Measurements from ENCODE around the gene TNFRSF19. TPM values are rescaled to one million over a fixed set of nuclear protein-coding genes. Genes with fewer than 3 reads are reported as not detected.

The TNFRSF19 gene
- total RNA-seq, 4 donors from 2014 or later: 2.0 to 74.2 (median 4.2) TPM

DNA sequence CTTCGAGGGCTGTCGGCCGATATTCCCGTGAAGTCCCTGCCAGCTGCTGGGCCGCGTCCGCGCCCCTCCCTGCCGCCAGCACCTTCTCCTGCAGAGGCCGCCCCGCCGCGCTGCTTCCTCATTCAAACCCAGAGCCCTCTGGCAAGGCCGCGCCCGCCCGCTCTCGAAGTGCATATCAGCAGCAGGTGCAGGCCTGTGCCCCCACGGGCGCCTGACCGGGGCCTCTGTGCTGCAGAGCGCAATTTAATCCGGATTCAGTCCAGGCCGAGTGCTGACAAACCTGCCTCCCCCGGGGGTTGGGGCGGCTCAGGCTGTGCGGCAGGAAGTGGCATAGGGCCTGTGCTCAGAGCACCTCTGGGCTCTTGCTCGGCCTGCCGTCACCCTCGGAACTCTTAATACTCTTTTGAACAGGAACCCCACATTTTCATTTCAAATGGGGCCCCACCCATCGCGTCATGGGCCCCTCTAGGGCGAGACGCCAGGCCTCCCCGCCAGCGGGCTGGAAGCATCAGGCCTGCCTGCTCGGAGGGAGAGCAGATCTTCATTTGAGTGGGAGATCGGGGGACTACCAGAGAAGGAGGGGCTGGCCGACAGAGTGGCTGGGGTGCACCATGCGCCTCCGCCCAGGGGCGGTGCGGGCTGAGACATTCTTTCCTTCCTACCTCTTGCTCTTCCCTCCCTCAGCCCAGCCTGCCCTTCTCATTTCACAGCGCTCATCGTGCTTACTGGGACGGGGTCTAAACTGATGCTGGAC lies 125.7 kb downstream of the TNFRSF19 start:
- Histone ChIP-seq H3K4me1 (no peaks in the 10 kb centered on the region), H3K27ac (no peak overlapping the region), H3K9me3 (no peaks in the 10 kb centered on the region), H3K27me3 (no peaks in the 10 kb centered on the region), H3K4me3 (no peak overlapping the region), H3K36me3 (no peaks in the 10 kb centered on the region)
- DNase-seq: no peak
- no peak for TF ChIP-seq POLR2A (IDR thresholded peaks at IDR 0.05)
- intact Hi-C loops (cut with DNase I; ENCODE audit: low total_unique reads): no loop called here

- TF ChIP-seq, protein P1, sequence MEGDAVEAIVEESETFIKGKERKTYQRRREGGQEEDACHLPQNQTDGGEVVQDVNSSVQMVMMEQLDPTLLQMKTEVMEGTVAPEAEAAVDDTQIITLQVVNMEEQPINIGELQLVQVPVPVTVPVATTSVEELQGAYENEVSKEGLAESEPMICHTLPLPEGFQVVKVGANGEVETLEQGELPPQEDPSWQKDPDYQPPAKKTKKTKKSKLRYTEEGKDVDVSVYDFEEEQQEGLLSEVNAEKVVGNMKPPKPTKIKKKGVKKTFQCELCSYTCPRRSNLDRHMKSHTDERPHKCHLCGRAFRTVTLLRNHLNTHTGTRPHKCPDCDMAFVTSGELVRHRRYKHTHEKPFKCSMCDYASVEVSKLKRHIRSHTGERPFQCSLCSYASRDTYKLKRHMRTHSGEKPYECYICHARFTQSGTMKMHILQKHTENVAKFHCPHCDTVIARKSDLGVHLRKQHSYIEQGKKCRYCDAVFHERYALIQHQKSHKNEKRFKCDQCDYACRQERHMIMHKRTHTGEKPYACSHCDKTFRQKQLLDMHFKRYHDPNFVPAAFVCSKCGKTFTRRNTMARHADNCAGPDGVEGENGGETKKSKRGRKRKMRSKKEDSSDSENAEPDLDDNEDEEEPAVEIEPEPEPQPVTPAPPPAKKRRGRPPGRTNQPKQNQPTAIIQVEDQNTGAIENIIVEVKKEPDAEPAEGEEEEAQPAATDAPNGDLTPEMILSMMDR (IDR thresholded peaks at IDR 0.05): no peak
- no peak for TF ChIP-seq POLR2A (IDR thresholded peaks at IDR 0.05)
- Histone ChIP-seq H3K27ac (no peak overlapping the region), H3K9me3 (no peaks in the 10 kb centered on the region), H3K4me3 (no peak overlapping the region), H3K36me3 (no peaks in the 10 kb centered on the region), H3K4me1 (no peaks in the 10 kb centered on the region), H3K27me3 (no peaks in the 10 kb centered on the region)
- intact Hi-C loops (cut with DNase I; ENCODE audit: low total_unique reads): no loop called here
- DNase-seq: no peak
Measured at GRCh38 chr13:23696610-23697009, 126.4 kb downstream of the TNFRSF19 start.

DNA sequence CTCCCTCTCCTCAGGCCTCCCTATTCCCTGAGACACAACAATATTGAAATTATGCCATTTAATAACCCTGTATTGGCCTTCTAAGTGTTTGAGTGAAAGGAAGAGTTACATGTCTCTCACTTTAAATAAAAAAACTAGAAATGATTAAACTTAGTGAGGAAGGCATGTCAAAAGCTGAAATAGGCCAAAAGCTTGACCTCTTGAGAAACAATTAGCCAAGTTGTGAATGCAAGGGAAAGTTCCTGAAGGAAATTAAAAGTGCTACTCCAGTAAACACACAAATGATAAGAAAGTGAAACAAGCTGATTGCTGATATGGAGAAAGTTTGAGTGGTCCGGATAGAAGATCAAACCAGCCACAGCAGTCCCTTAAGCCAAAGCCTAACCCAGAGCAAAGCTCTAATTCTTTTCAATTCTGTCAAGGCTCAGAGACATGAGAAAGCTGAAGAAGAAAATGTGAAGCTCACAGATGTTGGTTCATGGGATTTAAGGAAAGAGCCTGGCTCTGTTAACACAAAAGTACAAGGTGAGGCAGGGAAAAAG lies 127.6 kb downstream of the TNFRSF19 start:
- TF ChIP-seq, protein P1 (IDR thresholded peaks at IDR 0.05): no peak
- TF ChIP-seq POLR2A (IDR thresholded peaks at IDR 0.05): no peak
- H3K36me3 ChIP-seq: no peaks in the 10 kb centered on the region

DNA sequence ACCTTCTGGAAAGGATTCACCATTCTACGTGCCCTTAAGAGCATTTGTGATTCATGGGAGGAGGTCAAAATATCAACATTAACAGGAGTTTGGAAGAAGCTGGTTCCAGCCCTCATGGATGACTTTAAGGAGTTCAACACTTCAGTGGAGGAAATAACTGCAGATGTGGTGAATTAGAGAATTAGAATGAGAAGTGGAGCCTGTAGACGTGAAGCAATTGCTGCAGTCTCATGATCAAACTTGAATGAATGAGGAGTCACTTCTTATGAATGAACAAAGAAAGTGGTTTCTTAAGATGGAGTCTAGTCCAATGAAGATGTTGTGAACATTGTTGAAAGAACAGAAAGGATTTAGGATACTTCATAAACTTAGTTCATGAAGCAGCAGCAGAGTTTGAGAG lies 129.1 kb downstream of the TNFRSF19 start:
- no peak for DNase-seq
- Histone ChIP-seq H3K4me1 (no peaks in the 10 kb centered on the region), H3K36me3 (no peaks in the 10 kb centered on the region), H3K27ac (no peak overlapping the region), H3K27me3 (no peaks in the 10 kb centered on the region), H3K4me3 (no peak overlapping the region), H3K9me3 (no peaks in the 10 kb centered on the region)
- intact Hi-C loops (cut with DNase I; ENCODE audit: low total_unique reads): no loop called here
- TF ChIP-seq, protein P1 (IDR thresholded peaks at IDR 0.05): no peak
- no peak for TF ChIP-seq POLR2A (IDR thresholded peaks at IDR 0.05)

More for the DNA sequence above, 127.6 kb downstream of the TNFRSF19 start:
- Histone ChIP-seq H3K4me1 (no peaks in the 10 kb centered on the region), H3K9me3 (no peaks in the 10 kb centered on the region), H3K27ac (peak overlapping the region in 1 of 2 donors; percentile 25), H3K4me3 (no peak overlapping the region), H3K27me3 (no peaks in the 10 kb centered on the region)
- intact Hi-C loops (cut with DNase I; ENCODE audit: low total_unique reads): no loop called here
- DNase-seq: no peak

DNA sequence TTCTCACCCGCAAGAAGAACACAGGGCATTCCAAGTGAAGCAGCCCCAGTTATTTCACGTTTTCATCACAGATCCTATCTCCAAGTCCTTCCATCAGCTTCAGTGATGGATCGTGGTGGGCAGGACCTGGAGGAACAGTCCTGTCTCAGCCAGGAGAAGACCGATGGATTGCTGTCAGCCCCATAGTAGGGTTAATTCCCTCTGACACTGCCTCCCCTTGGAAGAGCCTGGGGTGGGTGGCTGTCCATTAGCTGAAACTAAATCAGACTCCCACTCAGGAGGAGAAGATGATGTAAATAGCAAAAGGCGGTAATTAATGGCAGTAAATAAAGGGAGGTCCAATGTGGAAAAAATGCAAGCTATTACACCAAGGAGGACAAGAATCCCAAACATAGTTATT lies 131.0 kb downstream of the TNFRSF19 start:
- no peaks in the 10 kb centered on the region for H3K27me3 ChIP-seq
- no peaks in the 10 kb centered on the region for H3K9me3 ChIP-seq
- no peak for DNase-seq
- TF ChIP-seq POLR2A (IDR thresholded peaks at IDR 0.05): no peak
- TF ChIP-seq, protein P1 (IDR thresholded peaks at IDR 0.05): no peak
- peak overlapping the region; percentile 66 to 71 for H3K27ac ChIP-seq
- no peak overlapping the region for H3K4me3 ChIP-seq
- H3K36me3 ChIP-seq: no peaks in the 10 kb centered on the region
- intact Hi-C loops (cut with DNase I; ENCODE audit: low total_unique reads): no loop called here
- H3K4me1 ChIP-seq: no peaks in the 10 kb centered on the region

Data from uterus (tissue), 4 donors.